HCT116 (cell line): ENCODE results near the gene PTPRCAP. TPM values are rescaled to one million over a fixed set of nuclear protein-coding genes. Genes with fewer than 3 reads are reported as not detected.

Experiments used
- ATAC-seq: fragments of 200-7000 bp; cut with Tn5 transposase; 2 replicates; pipeline ENCODE4 v1.9.1; 2020; ENCODE audit warnings: mild to moderate bottlenecking, moderate library complexity
- BruUV-seq: library from RNA; stranded (reverse); fragments of 400-500 nt; replicated peaks from 2 replicates; lab custom pipeline; 2021; lab: Mats Ljungman, UMichigan
- CTCF ChIA-PET: fragments of 300-600 bp; sonication (Branson Sonifier 250); formaldehyde crosslinking; loops from one replicate; lab custom pipeline; 2021; ENCODE audit warnings: antibody characterized with exemption; lab: Charles Lee
- POLR2A ChIA-PET: fragments of 300-600, 350-600 bp; sonication (Branson Sonifier 250); formaldehyde crosslinking; loops from one replicate; lab custom pipeline; 2021; ENCODE audit warnings: antibody characterized with exemption; lab: Charles Lee
- RAD21 ChIA-PET, 2 experiments: fragments of 300-600 bp; sonication (Branson Sonifier 250); formaldehyde crosslinking; loops; one replicate each; lab custom pipeline; 2023; ENCODE audit warnings: low total read pairs in 2 of 2; ENCODE audit not compliant: uncharacterized antibody in 2 of 2, unreplicated experiment in 2 of 2, low non-redundant PET in 1 of 2; lab: Charles Lee
- DNase-seq: peaks from one replicate; pipeline ENCODE4 v3.0.0-alpha.2; 2010; ENCODE audit warnings: low read depth, low spot score
- H2AFZ ChIP-seq: fragments of 200-600 bp; shearing (Covaris generic), sonication (generic); 2 replicates; pipeline ENCODE4 v1.6.1; 2017; ENCODE audit warnings: low read depth, mixed run types, mixed read lengths, antibody characterized with exemption, low read length; ENCODE audit not compliant: poor library complexity, severe bottlenecking
- H3K27ac ChIP-seq: 2 replicates; pipeline ENCODE4 v1.5.1; 2012; ENCODE audit warnings: low read depth, low read length
- H3K27me3 ChIP-seq: fragments of 200-600 bp; sonication (generic); 2 replicates; pipeline ENCODE4 v1.6.1; 2016; ENCODE audit warnings: mixed run types, low read length, mixed read lengths; ENCODE audit not compliant: insufficient read depth
- H3K36me3 ChIP-seq, 2 experiments: fragments of 200-500 bp in 1 of 2; fragments of 200-600 bp in 1 of 2; sonication (Bioruptor generic) in 1 of 2; sonication (generic) in 1 of 2; 2 replicates each; pipeline versions ENCODE4 v1.5.1 to v1.6.1; 2014 to 2016; ENCODE audit warnings: low read length in 2 of 2, inconsistent platforms in 1 of 2, mixed read lengths in 1 of 2, mixed run types in 1 of 2; ENCODE audit not compliant: insufficient read depth in 2 of 2, control insufficient read depth in 1 of 2
- H3K4me1 ChIP-seq, 2 experiments: fragments of 200-600 bp in 1 of 2; sonication (generic) in 1 of 2; 2 replicates each; pipeline versions ENCODE4 v1.5.1 to v1.6.1; 2012 to 2017; ENCODE audit warnings: low read length in 2 of 2, inconsistent platforms in 1 of 2, mild to moderate bottlenecking in 1 of 2, mixed read lengths in 1 of 2, mixed run types in 1 of 2, moderate library complexity in 1 of 2; ENCODE audit not compliant: insufficient read depth in 2 of 2, control insufficient read depth in 1 of 2
- H3K4me2 ChIP-seq: fragments of 200-600 bp; sonication (generic); 2 replicates; pipeline ENCODE4 v1.6.1; 2017; ENCODE audit warnings: mixed run types, low read length, mixed read lengths
- H3K4me3 ChIP-seq, 2 experiments: fragments of 200-600 bp in 1 of 2; sonication (generic) in 1 of 2; replicated peaks in 1 of 2; 2 replicates each; pipeline ENCODE4 v1.5.1; 2011 to 2016; ENCODE audit warnings: low read length in 2 of 2, control low read depth in 1 of 2, low read depth in 1 of 2, mild to moderate bottlenecking in 1 of 2, mixed read lengths in 1 of 2, mixed run types in 1 of 2
- H3K79me2 ChIP-seq: fragments of 200-600 bp; sonication (generic); 2 replicates; pipeline ENCODE4 v1.6.1; 2017; ENCODE audit warnings: mild to moderate bottlenecking, mixed run types, low read length, moderate library complexity, mixed read lengths; ENCODE audit not compliant: insufficient read depth
- H3K9ac ChIP-seq: fragments of 200-600 bp; sonication (generic); 2 replicates; pipeline ENCODE4 v1.6.1; 2016; ENCODE audit warnings: low read length, mixed read lengths
- H3K9me2 ChIP-seq: fragments of 200-600 bp; sonication (generic), shearing (Covaris generic); 2 replicates; pipeline ENCODE4 v1.6.1; 2017; ENCODE audit warnings: mixed run types, mild to moderate bottlenecking, moderate library complexity; ENCODE audit not compliant: insufficient read depth
- H3K9me3 ChIP-seq, 2 experiments: fragments of 200-500 bp in 1 of 2; fragments of 200-600 bp in 1 of 2; sonication (Bioruptor generic) in 1 of 2; sonication (generic) in 1 of 2; 2 replicates each; pipeline ENCODE4 v1.6.1; 2014 to 2017; ENCODE audit warnings: low read length in 2 of 2, mixed read lengths in 2 of 2, inconsistent platforms in 1 of 2, low read depth in 1 of 2, mild to moderate bottlenecking in 1 of 2, mixed run types in 1 of 2, moderate library complexity in 1 of 2; ENCODE audit not compliant: control insufficient read depth in 1 of 2, insufficient read depth in 1 of 2
- H4K20me1 ChIP-seq: fragments of 200-600 bp; sonication (generic), shearing (Covaris generic); 2 replicates; pipeline ENCODE4 v1.6.1; 2017; ENCODE audit warnings: mixed run types, mild to moderate bottlenecking, moderate library complexity; ENCODE audit not compliant: insufficient read depth
- CBX3 ChIP-seq: IDR thresholded peaks from 2 replicates; pipeline ENCODE4 v1.6.1; 2012; ENCODE audit warnings: low read depth
- CEBPB ChIP-seq: IDR thresholded peaks from 2 replicates; pipeline ENCODE4 v1.6.1; 2012; ENCODE audit warnings: low read depth
- EZH2 ChIP-seq: fragments of 200-600 bp; sonication (generic); IDR thresholded peaks from 2 replicates; pipeline ENCODE4 v1.6.1; 2017; ENCODE audit warnings: antibody characterized with exemption, mixed run types
- MAX ChIP-seq: IDR thresholded peaks from 2 replicates; pipeline ENCODE4 v1.6.1; 2012
- POLR2AphosphoS5 ChIP-seq: IDR thresholded peaks from 2 replicates; pipeline ENCODE4 v1.6.1; 2011; ENCODE audit warnings: mild to moderate bottlenecking, low read depth, low read length, moderate library complexity
- REST ChIP-seq: IDR thresholded peaks from 2 replicates; pipeline ENCODE4 v1.6.1; 2012; ENCODE audit warnings: low read depth
- SP1 ChIP-seq: IDR thresholded peaks from 2 replicates; pipeline ENCODE4 v1.6.1; 2012; ENCODE audit warnings: low read depth
- SRF ChIP-seq: IDR thresholded peaks from 2 replicates; pipeline ENCODE4 v1.6.1; 2012; ENCODE audit warnings: low read depth
- intact Hi-C: fragments of 100-400 bp; cut with micrococcal nuclease; formaldehyde crosslinking; loops from 2 replicates; pipeline ENCODE4 v1.10.0; 2022
- total RNA-seq: library from RNA; stranded (reverse); gene quantifications from one replicate; pipeline ENCODE4 v1.2.1, GENCODE V29; 2021; ENCODE audit not compliant: unreplicated experiment

Gene PTPRCAP
- total RNA-seq, 1 experiment from 2014 or later, result 1.4 TPM

DNA sequence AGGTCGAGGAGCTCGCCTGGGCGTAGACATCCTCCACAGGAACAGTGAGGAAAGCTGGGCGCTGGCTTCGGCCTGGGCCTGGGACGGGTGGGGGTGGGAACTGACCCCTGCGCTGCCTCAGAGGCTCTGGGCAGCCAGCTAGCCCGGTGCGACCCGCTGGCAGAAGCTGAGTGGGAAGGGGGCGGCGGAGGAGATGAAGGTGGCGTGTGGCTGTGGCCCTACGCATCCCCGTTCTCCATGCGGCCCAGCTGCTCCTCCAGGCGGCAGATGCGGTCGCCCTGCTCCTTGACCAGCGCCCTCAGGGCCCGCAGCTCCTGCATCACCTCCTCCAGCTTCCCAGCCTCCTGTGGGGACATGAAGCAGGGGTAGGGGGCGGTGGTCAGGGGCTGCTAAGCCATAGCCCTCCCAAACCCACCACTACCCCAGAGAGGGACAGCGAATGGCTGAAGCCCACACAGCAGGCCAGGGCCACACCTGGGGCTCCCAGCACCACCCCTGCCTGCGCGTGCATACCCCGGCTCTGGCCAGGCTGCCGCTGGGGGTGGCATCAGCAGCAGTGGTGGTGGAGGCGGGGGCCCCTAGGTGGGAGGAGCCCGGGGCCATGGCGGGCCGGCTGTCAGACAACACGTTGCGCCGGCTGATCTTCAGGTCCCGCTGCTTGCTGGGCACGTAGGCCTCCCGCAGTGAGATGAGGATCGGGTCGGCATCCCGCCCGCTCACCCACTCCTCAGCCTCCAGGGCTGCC lies 848 bp upstream of the PTPRCAP start:
- RAD21 ChIA-PET, result no interaction called here
- POLR2A ChIA-PET, result interaction anchor here (0.6 kb wide), 1 partner anchor 10 kb away, joined by 4 read pairs; the partner anchor contains the start of gene RPS6KB2
- intact Hi-C loops, result no loop called here
- no peak for ATAC-seq
- H3K36me3 ChIP-seq, result peaks cover 4 to 7% of the 10 kb centered on the region in 2 experiments; a peak in 3 of 4 replicates
- peak overlapping the region; percentile 8; the same call in 1 of the 2 replicates for H3K27ac ChIP-seq
- no peaks in the 10 kb centered on the region for H4K20me1 ChIP-seq
- H3K4me1 ChIP-seq, result peaks cover 3 to 27% of the 10 kb centered on the region in 2 experiments; a peak in 3 of 4 replicates
- H3K9me3 ChIP-seq, result no peaks in the 10 kb centered on the region
- H3K79me2 ChIP-seq, result peaks cover 7% of the 10 kb centered on the region; the same call in 1 of the 2 replicates
- no peaks in the 10 kb centered on the region for H3K27me3 ChIP-seq
- TF ChIP-seq REST, result no peak
- no peak for TF ChIP-seq CEBPB
- TF ChIP-seq POLR2AphosphoS5, result 0 out of 2 replicates have a peak, but pooled peaks have one; percentile 9
- no peak for TF ChIP-seq CBX3
- no peak for TF ChIP-seq SP1
- no peak for TF ChIP-seq MAX
- TF ChIP-seq EZH2, result no peak
- no peak for TF ChIP-seq SRF
- DNase-seq, result no peak
- H3K4me2 ChIP-seq, result no peak overlapping the region
- H3K4me3 ChIP-seq, result no peak overlapping the region
- BruUV-seq, result no TSS peak
- no peak overlapping the region for H3K9ac ChIP-seq
- no peak overlapping the region for H2AFZ ChIP-seq
- no peaks in the 10 kb centered on the region for H3K9me2 ChIP-seq
- CTCF ChIA-PET, result interaction anchor here (1.5 kb wide), 1 partner anchor 37 kb away, joined by 5 read pairs; the partner anchor contains the start of gene PPP1CA
